Uterus (tissue), 4 donors: Measurements from ENCODE around the gene DKK3. TPM values are rescaled to one million over a fixed set of nuclear protein-coding genes. Genes with fewer than 3 reads are reported as not detected.

Experiments used
- DNase-seq, 2 donors: peaks; one replicate each; pipeline ENCODE4 v3.0.0-alpha.2; 2019 to 2020
- H3K27ac ChIP-seq, 2 donors: fragments of 200-600 bp; sonication (generic); 1 replicate in 1 of 2; 2 replicates in 1 of 2; pipeline ENCODE4 v1.5.1; 2016 to 2018
- H3K27me3 ChIP-seq, 2 donors: fragments of 200-600 bp; sonication (generic); one replicate each; pipeline ENCODE4 v1.5.1; 2018 to 2019; ENCODE audit warnings: control low read depth in 1 of 2
- H3K36me3 ChIP-seq, 2 donors: fragments of 200-600 bp; sonication (generic); one replicate each; pipeline ENCODE4 v1.5.1; 2019; ENCODE audit warnings: control low read depth in 1 of 2
- H3K4me1 ChIP-seq, 2 donors: fragments of 200-600 bp; sonication (generic); one replicate each; pipeline ENCODE4 v1.5.1; 2018 to 2019; ENCODE audit warnings: control low read depth in 1 of 2
- H3K4me3 ChIP-seq, 2 donors: fragments of 200-600 bp; sonication (generic); 1 replicate in 1 of 2; 2 replicates in 1 of 2; pipeline ENCODE4 v1.5.1; 2018 to 2019; ENCODE audit warnings: mild to moderate bottlenecking in 1 of 2
- H3K9me3 ChIP-seq, 2 donors: fragments of 200-600 bp; sonication (generic); one replicate each; pipeline ENCODE4 v1.5.1; 2019; ENCODE audit warnings: control low read depth in 1 of 2
- POLR2A ChIP-seq, 2 donors: fragments of 450-650 bp; IDR thresholded peaks; one replicate each; pipeline ENCODE4 v1.6.1; 2016; ENCODE audit warnings: antibody characterized with exemption in 2 of 2, mild to moderate bottlenecking in 1 of 2, moderate library complexity in 1 of 2
- intact Hi-C: fragments of 100-400 bp; cut with DNase I; formaldehyde crosslinking; loops from one replicate; pipeline ENCODE4 v1.15.1; 2023; ENCODE audit warnings: low total_unique reads
- total RNA-seq, 4 donors: library from RNA; depleted of rRNA in 3 of 4; stranded (reverse); fragments of >200 nt in 3 of 4; gene quantifications; one replicate each; pipeline versions ENCODE4 v1.1.0 to v1.2.4, GENCODE V29; 2014 to 2023
- TF ChIP-seq, protein P1 (sequence below), 4 experiments: fragments of 200-600 bp in 2 of 4; fragments of 450-650 bp in 2 of 4; sonication (generic) in 2 of 4; IDR thresholded peaks; one replicate each; pipeline ENCODE4 v1.5.1; 2016 to 2019; ENCODE audit warnings: antibody characterized with exemption in 4 of 4, mild to moderate bottlenecking in 2 of 4, moderate library complexity in 1 of 4
- donor health status: DM: yes; HTN: yes; CAD: no.

Gene DKK3
- total RNA-seq, 4 donors from 2014 or later = 26.4 to 151 (median 99.0) TPM

- DNase-seq = peak in 1 of 2 donors; percentile 8
- no peak overlapping the region for H3K4me3 ChIP-seq
- H3K9me3 ChIP-seq = no peaks in the 10 kb centered on the region
- intact Hi-C loops = no loop called here
- no peaks in the 10 kb centered on the region for H3K27me3 ChIP-seq
- H3K4me1 ChIP-seq = peaks cover 11 to 17% of the 10 kb centered on the region in 2 donors
- peak overlapping the region in 1 of 2 donors; percentile 18 for H3K27ac ChIP-seq
- no peaks in the 10 kb centered on the region for H3K36me3 ChIP-seq
- TF ChIP-seq, protein P1, sequence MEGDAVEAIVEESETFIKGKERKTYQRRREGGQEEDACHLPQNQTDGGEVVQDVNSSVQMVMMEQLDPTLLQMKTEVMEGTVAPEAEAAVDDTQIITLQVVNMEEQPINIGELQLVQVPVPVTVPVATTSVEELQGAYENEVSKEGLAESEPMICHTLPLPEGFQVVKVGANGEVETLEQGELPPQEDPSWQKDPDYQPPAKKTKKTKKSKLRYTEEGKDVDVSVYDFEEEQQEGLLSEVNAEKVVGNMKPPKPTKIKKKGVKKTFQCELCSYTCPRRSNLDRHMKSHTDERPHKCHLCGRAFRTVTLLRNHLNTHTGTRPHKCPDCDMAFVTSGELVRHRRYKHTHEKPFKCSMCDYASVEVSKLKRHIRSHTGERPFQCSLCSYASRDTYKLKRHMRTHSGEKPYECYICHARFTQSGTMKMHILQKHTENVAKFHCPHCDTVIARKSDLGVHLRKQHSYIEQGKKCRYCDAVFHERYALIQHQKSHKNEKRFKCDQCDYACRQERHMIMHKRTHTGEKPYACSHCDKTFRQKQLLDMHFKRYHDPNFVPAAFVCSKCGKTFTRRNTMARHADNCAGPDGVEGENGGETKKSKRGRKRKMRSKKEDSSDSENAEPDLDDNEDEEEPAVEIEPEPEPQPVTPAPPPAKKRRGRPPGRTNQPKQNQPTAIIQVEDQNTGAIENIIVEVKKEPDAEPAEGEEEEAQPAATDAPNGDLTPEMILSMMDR (IDR thresholded peaks at IDR 0.05) = no peak
- no peak for TF ChIP-seq POLR2A (IDR thresholded peaks at IDR 0.05)
Measured at GRCh38 chr11:11981840-11982239, 26.6 kb downstream of the DKK3 start.

- Histone ChIP-seq H3K36me3 (no peaks in the 10 kb centered on the region), H3K27ac (peak overlapping the region in 1 of 2 donors; percentile 18), H3K4me1 (peaks cover 16 to 22% of the 10 kb centered on the region in 2 donors), H3K9me3 (no peaks in the 10 kb centered on the region), H3K27me3 (no peaks in the 10 kb centered on the region), H3K4me3 (no peak overlapping the region)
- peak in 1 of 2 donors; percentile 13 for DNase-seq
- no peak for TF ChIP-seq POLR2A (IDR thresholded peaks at IDR 0.05)
- intact Hi-C loops = no loop called here
Measured at GRCh38 chr11:11981364-11981763, 27.1 kb downstream of the DKK3 start.

DNA sequence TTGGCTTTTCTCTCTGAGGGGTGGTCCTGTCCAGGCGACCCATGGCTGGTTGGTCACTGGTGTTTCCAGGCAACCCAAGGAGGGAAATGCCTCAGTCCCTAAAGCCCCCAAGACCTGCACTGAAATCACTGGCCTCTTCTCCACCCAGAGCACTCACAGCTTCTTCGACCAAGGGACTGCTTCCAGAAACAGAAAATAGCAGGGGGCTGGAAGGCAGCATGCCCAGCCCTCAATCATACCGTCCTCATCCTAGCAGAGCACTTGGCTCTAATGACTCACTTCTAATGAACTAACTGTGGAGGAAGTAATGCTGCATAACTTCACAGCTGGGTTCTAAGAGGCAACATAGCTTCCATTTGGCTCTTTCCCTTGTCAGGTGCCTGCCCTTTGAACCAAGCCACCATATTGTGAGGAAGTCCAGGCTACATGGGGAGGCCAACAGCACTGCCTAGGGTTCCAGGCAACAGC, 27.6 kb downstream of the DKK3 start:
- intact Hi-C loops = no loop called here
- H3K4me1 ChIP-seq = peaks cover 20 to 23% of the 10 kb centered on the region in 2 donors

DNA sequence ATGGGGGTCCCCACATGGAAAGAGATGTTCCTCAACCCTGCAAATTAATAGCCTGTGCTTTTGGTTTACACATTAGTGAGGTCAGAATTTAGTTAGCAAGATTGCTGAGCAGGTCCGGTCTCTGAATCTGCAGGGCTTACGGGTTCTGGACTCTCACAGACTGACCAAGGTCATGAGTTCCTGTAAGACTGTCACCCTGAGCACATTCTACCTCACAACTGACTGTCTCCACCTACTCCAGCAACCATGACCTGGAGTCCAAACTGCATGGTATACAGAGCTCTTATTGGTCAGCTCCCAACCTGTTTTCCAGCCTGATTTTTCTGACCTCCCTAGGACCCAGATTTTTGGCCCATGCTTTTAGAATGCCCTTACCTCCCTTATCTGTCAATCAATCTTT, 28.2 kb downstream of the DKK3 start:
- Histone ChIP-seq H3K36me3 (no peaks in the 10 kb centered on the region), H3K27me3 (no peaks in the 10 kb centered on the region), H3K4me3 (no peak overlapping the region), H3K27ac (peak overlapping the region; percentile 76 to 82), H3K9me3 (no peaks in the 10 kb centered on the region), H3K4me1 (peaks cover 20 to 23% of the 10 kb centered on the region in 2 donors)
- no peak for DNase-seq
- intact Hi-C loops = no loop called here
- TF ChIP-seq, protein P1 (IDR thresholded peaks at IDR 0.05) = no peak
- no peak for TF ChIP-seq POLR2A (IDR thresholded peaks at IDR 0.05)

More for the DNA sequence above, 27.6 kb downstream of the DKK3 start:
- H3K9me3 ChIP-seq = no peaks in the 10 kb centered on the region
- TF ChIP-seq, protein P1 (IDR thresholded peaks at IDR 0.05) = no peak
- no peak for TF ChIP-seq POLR2A (IDR thresholded peaks at IDR 0.05)
- H3K4me3 ChIP-seq = no peak overlapping the region
- H3K36me3 ChIP-seq = no peaks in the 10 kb centered on the region
- no peak for DNase-seq
- H3K27me3 ChIP-seq = no peaks in the 10 kb centered on the region
- H3K27ac ChIP-seq = peak overlapping the region in 1 of 2 donors; percentile 82

GRCh38 chr11:11979488-11980117, 28.8 kb downstream of the DKK3 start:
- no peak for TF ChIP-seq POLR2A (IDR thresholded peaks at IDR 0.05)
- TF ChIP-seq, protein P1 (IDR thresholded peaks at IDR 0.05) = no peak
- Histone ChIP-seq H3K4me3 (no peak overlapping the region), H3K9me3 (no peaks in the 10 kb centered on the region), H3K36me3 (no peaks in the 10 kb centered on the region), H3K27ac (peak overlapping the region; percentile 76 to 82), H3K4me1 (peaks cover 20 to 23% of the 10 kb centered on the region in 2 donors), H3K27me3 (no peaks in the 10 kb centered on the region)
- peak; percentile 52 to 57 for DNase-seq
- intact Hi-C loops = no loop called here
